ENCODE results near the gene CTIF. TPM values are rescaled to one million over a fixed set of nuclear protein-coding genes. Genes with fewer than 3 reads are reported as not detected.

Gene CTIF
- total RNA-seq, 1 donor from 2014 or later, result 51.5 TPM

- TF ChIP-seq CTCF (IDR thresholded peaks at IDR 0.05; ENCODE audit: unreplicated experiment), result no peak
- Mint-ChIP-seq H3K4me3 (ENCODE audit: unreplicated experiment) (no peak overlapping the region), H3K9me3 (ENCODE audit: unreplicated experiment) (no peaks in the 10 kb centered on the region), H3K27ac (ENCODE audit: unreplicated experiment) (no peak overlapping the region), H3K36me3 (ENCODE audit: low read depth, unreplicated experiment) (peaks cover 11% of the 10 kb centered on the region), H3K27me3 (ENCODE audit: unreplicated experiment) (peaks cover 9% of the 10 kb centered on the region), H3K4me1 (ENCODE audit: unreplicated experiment) (peaks cover 5% of the 10 kb centered on the region)
- DNase-seq (ENCODE audit: low spot score), result no peak
These were observed 98.5 kb downstream of the CTIF start for GRCh38 chr18:48637081-48637990.

- H3K9me3 Mint-ChIP-seq (ENCODE audit: unreplicated experiment), result no peaks in the 10 kb centered on the region
- H3K27ac Mint-ChIP-seq (ENCODE audit: unreplicated experiment), result no peak overlapping the region
- H3K4me1 Mint-ChIP-seq (ENCODE audit: unreplicated experiment), result peaks cover 5% of the 10 kb centered on the region
- no peak overlapping the region for H3K4me3 Mint-ChIP-seq (ENCODE audit: unreplicated experiment)
- H3K27me3 Mint-ChIP-seq (ENCODE audit: unreplicated experiment), result peaks cover 9% of the 10 kb centered on the region
- TF ChIP-seq CTCF (IDR thresholded peaks at IDR 0.05; ENCODE audit: unreplicated experiment), result no peak
- peaks cover 12% of the 10 kb centered on the region for H3K36me3 Mint-ChIP-seq (ENCODE audit: low read depth, unreplicated experiment)
- DNase-seq (ENCODE audit: low spot score), result no peak
These were observed 99.6 kb downstream of the CTIF start for GRCh38 chr18:48638451-48638850.

GRCh38 chr18:48638896-48639771 lies 100.3 kb downstream of the CTIF start:
- H3K9me3 Mint-ChIP-seq (ENCODE audit: unreplicated experiment), result no peaks in the 10 kb centered on the region
- H3K27me3 Mint-ChIP-seq (ENCODE audit: unreplicated experiment), result peaks cover 9% of the 10 kb centered on the region
- peaks cover under 1% of the 10 kb centered on the region for H3K4me1 Mint-ChIP-seq (ENCODE audit: unreplicated experiment)
- H3K27ac Mint-ChIP-seq (ENCODE audit: unreplicated experiment), result no peak overlapping the region
- no peak for DNase-seq (ENCODE audit: low spot score)
- H3K4me3 Mint-ChIP-seq (ENCODE audit: unreplicated experiment), result no peak overlapping the region
- H3K36me3 Mint-ChIP-seq (ENCODE audit: low read depth, unreplicated experiment), result peaks cover 12% of the 10 kb centered on the region
- TF ChIP-seq CTCF (IDR thresholded peaks at IDR 0.05; ENCODE audit: unreplicated experiment), result no peak

GRCh38 chr18:48639772-48640432 lies 101.1 kb downstream of the CTIF start:
- Mint-ChIP-seq H3K27ac (ENCODE audit: unreplicated experiment) (no peak overlapping the region), H3K27me3 (ENCODE audit: unreplicated experiment) (peaks cover 9% of the 10 kb centered on the region), H3K4me3 (ENCODE audit: unreplicated experiment) (no peak overlapping the region), H3K9me3 (ENCODE audit: unreplicated experiment) (no peaks in the 10 kb centered on the region), H3K4me1 (ENCODE audit: unreplicated experiment) (no peaks in the 10 kb centered on the region), H3K36me3 (ENCODE audit: low read depth, unreplicated experiment) (peaks cover 12% of the 10 kb centered on the region)
- peak; percentile 20 for DNase-seq (ENCODE audit: low spot score)
- peak; percentile 48 for TF ChIP-seq CTCF (IDR thresholded peaks at IDR 0.05; ENCODE audit: unreplicated experiment)
